Endothelial cell (in vitro differentiated cells): ENCODE results near the gene GPR158. TPM values are rescaled to one million over a fixed set of nuclear protein-coding genes. Genes with fewer than 3 reads are reported as not detected.

Source experiments
- DNase-seq: peaks from one replicate; pipeline ENCODE4 v3.0.0; 2021; ENCODE audit warnings: low spot score
- H3K27ac Mint-ChIP-seq: one replicate; pipeline ENCODE4 v1.8.0; 2021; ENCODE audit warnings: mixed read lengths, inconsistent platforms; ENCODE audit not compliant: unreplicated experiment
- H3K27me3 Mint-ChIP-seq: one replicate; pipeline ENCODE4 v1.8.0; 2021; ENCODE audit warnings: mild to moderate bottlenecking, moderate library complexity, mixed read lengths, inconsistent platforms; ENCODE audit not compliant: unreplicated experiment
- H3K36me3 Mint-ChIP-seq: one replicate; pipeline ENCODE4 v1.8.0; 2021; ENCODE audit warnings: mild to moderate bottlenecking, low read depth, mixed read lengths, inconsistent platforms; ENCODE audit not compliant: unreplicated experiment
- H3K4me1 Mint-ChIP-seq: one replicate; pipeline ENCODE4 v1.8.0; 2021; ENCODE audit warnings: mild to moderate bottlenecking, mixed read lengths, inconsistent platforms; ENCODE audit not compliant: unreplicated experiment
- H3K4me3 Mint-ChIP-seq: one replicate; pipeline ENCODE4 v1.8.0; 2021; ENCODE audit warnings: mild to moderate bottlenecking, mixed read lengths, inconsistent platforms; ENCODE audit not compliant: unreplicated experiment
- H3K9me3 Mint-ChIP-seq: one replicate; pipeline ENCODE4 v1.8.0; 2021; ENCODE audit warnings: mixed read lengths, inconsistent platforms; ENCODE audit not compliant: unreplicated experiment
- CTCF ChIP-seq: fragments of 200-600 bp; sonication (generic); IDR thresholded peaks from one replicate; pipeline ENCODE4 v1.5.0; 2021; ENCODE audit warnings: antibody characterized with exemption; ENCODE audit not compliant: unreplicated experiment
- total RNA-seq: library from RNA; stranded (reverse); fragmentation: NEBNext Ultra II Directional; extraction: Animal tissue kit (Norgen Biotek cat#: 25700); gene quantifications from one replicate; pipeline ENCODE4 v1.2.1, GENCODE V29; 2021; ENCODE audit not compliant: unreplicated experiment

GPR158 gene
- total RNA-seq, 1 donor from 2014 or later = 0.13 TPM

GRCh38 chr10:25261110-25261509 is 86.3 kb downstream of the GPR158 start:
- TF ChIP-seq CTCF = no peak
- Mint-ChIP-seq H3K36me3 (no peaks in the 10 kb centered on the region), H3K4me3 (no peak overlapping the region), H3K27me3 (no peaks in the 10 kb centered on the region), H3K9me3 (no peaks in the 10 kb centered on the region), H3K27ac (no peak overlapping the region), H3K4me1 (no peaks in the 10 kb centered on the region)
- no peak for DNase-seq

GRCh38 chr10:25261558-25261957 is 86.8 kb downstream of the GPR158 start:
- no peak for DNase-seq
- no peaks in the 10 kb centered on the region for H3K27me3 Mint-ChIP-seq
- no peak overlapping the region for H3K27ac Mint-ChIP-seq
- TF ChIP-seq CTCF = no peak
- H3K4me1 Mint-ChIP-seq = no peaks in the 10 kb centered on the region
- H3K4me3 Mint-ChIP-seq = no peak overlapping the region
- no peaks in the 10 kb centered on the region for H3K36me3 Mint-ChIP-seq
- no peaks in the 10 kb centered on the region for H3K9me3 Mint-ChIP-seq

GRCh38 chr10:25263931-25264330 is 89.1 kb downstream of the GPR158 start:
- Mint-ChIP-seq H3K27me3 (no peaks in the 10 kb centered on the region), H3K9me3 (no peaks in the 10 kb centered on the region), H3K36me3 (no peaks in the 10 kb centered on the region), H3K27ac (no peak overlapping the region), H3K4me3 (no peak overlapping the region), H3K4me1 (no peaks in the 10 kb centered on the region)
- no peak for DNase-seq
- TF ChIP-seq CTCF = no peak

- Mint-ChIP-seq H3K9me3 (peaks cover 5% of the 10 kb centered on the region), H3K36me3 (peaks cover 3% of the 10 kb centered on the region), H3K27me3 (peaks cover 1% of the 10 kb centered on the region), H3K4me3 (no peak overlapping the region), H3K4me1 (no peaks in the 10 kb centered on the region), H3K27ac (no peak overlapping the region)
- TF ChIP-seq CTCF = no peak
- DNase-seq = no peak
These were observed 103.4 kb downstream of the GPR158 start for GRCh38 chr10:25278180-25278579.

- H3K4me3 Mint-ChIP-seq = no peak overlapping the region
- DNase-seq = no peak
- peaks cover 3% of the 10 kb centered on the region for H3K36me3 Mint-ChIP-seq
- H3K27ac Mint-ChIP-seq = no peak overlapping the region
- H3K27me3 Mint-ChIP-seq = peaks cover 1% of the 10 kb centered on the region
- no peak for TF ChIP-seq CTCF
- no peaks in the 10 kb centered on the region for H3K4me1 Mint-ChIP-seq
- H3K9me3 Mint-ChIP-seq = peaks cover 5% of the 10 kb centered on the region
These were observed 105.3 kb downstream of the GPR158 start for GRCh38 chr10:25280076-25280475.
